OCI-LY3 (cell line): ENCODE measurements around the gene ZNF729.

Experiments
- EZH2phosphoT487 ChIP-seq: fragments of 200-600 bp; shearing (Covaris generic); IDR thresholded peaks from 2 replicates; pipeline ENCODE4 v1.6.1; 2018; ENCODE audit warnings: antibody characterized with exemption, mixed run types, low read depth
- TF ChIP-seq, protein P1 (sequence below): fragments of 200-600, 300-600 bp; sonication (generic); IDR thresholded peaks from 2 replicates; pipeline ENCODE4 v1.5.1; 2014; ENCODE audit warnings: antibody characterized with exemption, low read length, low read depth

GRCh38 chr19:22331521-22331920 is 45.3 kb downstream of the ZNF729 start:
- TF ChIP-seq, protein P1, sequence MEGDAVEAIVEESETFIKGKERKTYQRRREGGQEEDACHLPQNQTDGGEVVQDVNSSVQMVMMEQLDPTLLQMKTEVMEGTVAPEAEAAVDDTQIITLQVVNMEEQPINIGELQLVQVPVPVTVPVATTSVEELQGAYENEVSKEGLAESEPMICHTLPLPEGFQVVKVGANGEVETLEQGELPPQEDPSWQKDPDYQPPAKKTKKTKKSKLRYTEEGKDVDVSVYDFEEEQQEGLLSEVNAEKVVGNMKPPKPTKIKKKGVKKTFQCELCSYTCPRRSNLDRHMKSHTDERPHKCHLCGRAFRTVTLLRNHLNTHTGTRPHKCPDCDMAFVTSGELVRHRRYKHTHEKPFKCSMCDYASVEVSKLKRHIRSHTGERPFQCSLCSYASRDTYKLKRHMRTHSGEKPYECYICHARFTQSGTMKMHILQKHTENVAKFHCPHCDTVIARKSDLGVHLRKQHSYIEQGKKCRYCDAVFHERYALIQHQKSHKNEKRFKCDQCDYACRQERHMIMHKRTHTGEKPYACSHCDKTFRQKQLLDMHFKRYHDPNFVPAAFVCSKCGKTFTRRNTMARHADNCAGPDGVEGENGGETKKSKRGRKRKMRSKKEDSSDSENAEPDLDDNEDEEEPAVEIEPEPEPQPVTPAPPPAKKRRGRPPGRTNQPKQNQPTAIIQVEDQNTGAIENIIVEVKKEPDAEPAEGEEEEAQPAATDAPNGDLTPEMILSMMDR, result no peak
- no peak for TF ChIP-seq EZH2phosphoT487
